ENCODE data around the gene CNKSR1.

CNKSR1 gene, protein sequence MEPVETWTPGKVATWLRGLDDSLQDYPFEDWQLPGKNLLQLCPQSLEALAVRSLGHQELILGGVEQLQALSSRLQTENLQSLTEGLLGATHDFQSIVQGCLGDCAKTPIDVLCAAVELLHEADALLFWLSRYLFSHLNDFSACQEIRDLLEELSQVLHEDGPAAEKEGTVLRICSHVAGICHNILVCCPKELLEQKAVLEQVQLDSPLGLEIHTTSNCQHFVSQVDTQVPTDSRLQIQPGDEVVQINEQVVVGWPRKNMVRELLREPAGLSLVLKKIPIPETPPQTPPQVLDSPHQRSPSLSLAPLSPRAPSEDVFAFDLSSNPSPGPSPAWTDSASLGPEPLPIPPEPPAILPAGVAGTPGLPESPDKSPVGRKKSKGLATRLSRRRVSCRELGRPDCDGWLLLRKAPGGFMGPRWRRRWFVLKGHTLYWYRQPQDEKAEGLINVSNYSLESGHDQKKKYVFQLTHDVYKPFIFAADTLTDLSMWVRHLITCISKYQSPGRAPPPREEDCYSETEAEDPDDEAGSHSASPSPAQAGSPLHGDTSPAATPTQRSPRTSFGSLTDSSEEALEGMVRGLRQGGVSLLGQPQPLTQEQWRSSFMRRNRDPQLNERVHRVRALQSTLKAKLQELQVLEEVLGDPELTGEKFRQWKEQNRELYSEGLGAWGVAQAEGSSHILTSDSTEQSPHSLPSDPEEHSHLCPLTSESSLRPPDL

DNA sequence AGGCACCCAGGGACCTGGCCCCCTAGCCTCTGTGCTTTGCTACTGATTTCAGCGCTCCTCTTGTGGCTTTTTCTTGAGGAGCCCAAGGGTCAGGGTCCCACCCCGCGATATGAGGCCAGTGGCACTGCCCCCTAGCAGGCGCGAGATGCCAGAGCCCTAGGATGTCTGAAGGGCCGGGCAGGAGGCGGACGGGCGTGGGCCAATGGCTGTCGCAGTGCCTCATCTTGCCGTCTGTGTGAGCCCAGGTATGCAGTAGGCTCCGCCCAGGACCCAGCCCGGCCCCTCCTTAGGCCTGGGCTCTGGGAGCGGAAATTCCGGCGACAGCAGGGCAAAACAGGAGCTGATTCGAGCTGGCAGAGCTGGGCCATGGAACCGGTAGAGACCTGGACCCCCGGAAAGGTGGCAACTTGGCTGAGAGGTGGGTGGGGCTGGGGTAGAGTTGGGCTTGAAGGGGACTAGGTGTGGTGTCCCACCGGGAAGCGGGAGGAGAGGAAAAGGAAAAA, at the start of gene CNKSR1:
Gene CNKSR1 (plus strand): TSS at position 310 of the 503 bp plus-strand sequence. CDS start 57 bp downstream, at position 367.
- no peak for DNase-seq (ENCODE audit: low spot score)

DNA sequence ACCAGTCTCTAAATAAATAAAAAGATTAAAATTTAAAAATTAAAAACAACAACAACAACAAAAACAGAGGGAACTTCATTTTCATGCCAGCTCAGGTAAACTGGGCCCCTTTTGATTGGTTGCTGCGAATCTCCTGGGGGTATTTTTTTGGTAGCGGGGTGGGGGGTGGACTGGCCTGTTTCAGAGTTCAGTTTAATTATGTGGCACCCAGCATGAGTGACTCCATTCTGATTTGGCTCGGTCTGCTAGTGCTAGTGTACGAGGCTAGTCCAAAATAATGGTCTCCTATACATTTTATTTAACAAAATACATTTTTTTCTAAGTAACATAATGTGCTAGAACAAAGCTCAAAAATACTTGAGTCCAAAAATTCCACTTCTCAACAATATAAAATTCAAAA, 47.5 kb upstream of the CNKSR1 start:
- no peak for DNase-seq (ENCODE audit: low spot score)

DNA sequence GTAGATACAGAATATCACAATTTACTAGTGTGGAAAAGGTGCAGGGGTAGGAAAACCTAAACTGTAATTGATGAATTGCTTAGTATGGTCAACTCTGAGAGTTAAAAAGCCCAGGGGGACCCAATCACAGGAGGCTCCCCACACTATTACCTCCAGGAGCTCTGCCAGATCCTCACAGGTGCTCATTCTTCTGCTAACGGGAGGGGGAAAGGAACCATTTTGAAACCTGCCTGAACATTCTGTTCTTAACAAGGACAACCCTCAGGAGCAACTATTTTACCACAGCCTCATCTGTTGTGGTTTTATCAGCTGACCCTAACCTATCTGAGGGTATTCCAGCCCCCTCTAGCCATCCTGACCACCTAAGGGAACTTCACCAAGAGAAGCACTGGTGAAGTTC, 46.6 kb upstream of the CNKSR1 start:
- DNase-seq (ENCODE audit: low spot score), result no peak

DNA sequence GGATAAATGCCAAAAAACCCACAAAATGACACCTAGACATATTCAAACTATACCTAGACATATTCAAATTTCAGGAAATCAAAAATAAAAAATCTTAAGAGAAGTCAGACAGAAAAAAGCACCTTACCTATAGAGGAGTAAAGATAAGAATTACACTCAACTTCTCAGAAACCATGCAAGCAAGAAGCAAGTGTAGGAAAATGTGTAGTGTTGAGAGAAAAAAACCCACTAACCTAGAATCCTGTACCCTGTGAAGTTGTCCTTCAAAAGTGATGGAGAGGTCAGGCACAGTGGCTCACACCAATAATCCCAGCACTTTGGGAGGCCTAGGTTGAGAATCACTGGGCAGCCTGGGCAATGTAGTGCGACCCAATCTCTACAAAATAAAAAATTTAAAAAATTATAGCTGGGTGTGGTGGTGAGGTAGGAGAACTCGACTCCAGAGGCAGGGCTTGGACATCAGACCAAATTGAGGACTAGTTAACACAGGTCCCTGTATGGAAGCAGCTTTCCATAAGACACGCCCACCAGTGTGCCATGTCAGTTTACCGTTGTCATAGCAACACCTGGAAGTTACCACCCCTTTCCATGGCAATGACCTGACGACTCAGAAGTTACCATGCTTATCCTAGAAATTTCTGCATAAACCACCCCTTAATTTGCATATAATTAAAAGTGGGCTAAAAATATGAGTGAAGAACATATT, 45.0 kb upstream of the CNKSR1 start:
- no peak for DNase-seq (ENCODE audit: low spot score)

DNA sequence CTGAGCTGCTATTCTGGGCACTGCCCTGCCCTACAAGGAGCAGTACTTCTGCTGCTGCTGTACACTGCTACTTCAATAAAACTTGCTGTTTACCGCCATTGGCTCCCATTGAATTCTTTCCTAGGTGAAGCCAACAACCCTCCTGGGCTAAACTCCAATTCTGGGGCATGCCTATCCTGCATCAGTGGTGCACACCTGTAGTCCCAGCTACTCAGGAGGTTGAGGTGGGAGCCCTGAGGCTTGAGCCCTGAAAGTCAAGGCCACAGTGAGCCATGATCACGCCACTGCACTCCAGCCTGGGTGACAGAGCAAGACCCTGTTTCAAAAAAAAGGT, 44.5 kb upstream of the CNKSR1 start:
- DNase-seq (ENCODE audit: low spot score), result no peak

DNA sequence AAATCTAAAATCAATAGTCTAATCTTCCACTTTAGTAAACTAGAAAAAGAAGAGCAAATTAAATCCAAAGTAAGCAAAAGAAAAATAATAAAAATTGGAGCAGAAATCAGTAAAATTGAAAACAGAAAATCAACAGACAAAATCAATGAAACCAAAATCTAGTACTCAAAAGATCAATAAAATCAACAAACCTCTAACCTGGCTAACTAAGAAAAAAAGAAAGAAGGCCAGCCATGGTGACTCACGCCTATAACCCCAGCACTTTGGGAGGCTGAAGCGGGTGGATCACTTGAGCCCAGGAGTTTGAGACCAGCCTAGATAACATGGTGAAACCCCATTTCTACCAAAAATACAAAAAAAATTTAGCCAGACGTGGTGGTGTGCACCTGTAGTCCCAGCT, 42.8 kb upstream of the CNKSR1 start:
- DNase-seq (ENCODE audit: low spot score), result no peak

DNA sequence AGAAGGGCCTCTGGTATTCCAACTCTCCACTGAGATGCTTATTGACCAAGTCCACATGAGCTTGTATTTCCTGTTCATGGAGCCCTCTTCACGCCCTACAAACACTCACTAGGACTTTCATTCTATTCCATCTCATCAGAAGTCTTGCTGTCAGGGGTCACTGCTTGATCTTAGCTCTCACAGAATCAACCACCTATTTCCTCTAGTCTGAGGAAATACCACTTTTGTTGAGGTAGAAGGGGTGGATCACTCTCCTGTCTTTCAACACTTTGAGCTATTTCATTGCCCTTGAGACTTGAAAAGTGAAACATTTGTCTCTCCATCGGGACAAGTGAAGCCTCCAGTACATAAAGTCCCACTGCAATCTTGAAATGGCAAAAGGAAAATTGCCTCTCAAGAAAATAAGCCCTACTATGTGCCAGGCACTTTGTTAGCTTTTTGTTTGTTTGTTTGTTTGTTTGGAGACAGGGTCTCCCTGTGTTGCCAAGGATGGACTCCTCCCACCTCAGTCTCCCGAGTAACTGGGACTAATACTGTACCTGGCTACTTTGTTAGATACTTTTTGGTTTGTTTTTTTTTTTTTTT, 38.2 kb upstream of the CNKSR1 start:
- no peak for DNase-seq (ENCODE audit: low spot score)

DNA sequence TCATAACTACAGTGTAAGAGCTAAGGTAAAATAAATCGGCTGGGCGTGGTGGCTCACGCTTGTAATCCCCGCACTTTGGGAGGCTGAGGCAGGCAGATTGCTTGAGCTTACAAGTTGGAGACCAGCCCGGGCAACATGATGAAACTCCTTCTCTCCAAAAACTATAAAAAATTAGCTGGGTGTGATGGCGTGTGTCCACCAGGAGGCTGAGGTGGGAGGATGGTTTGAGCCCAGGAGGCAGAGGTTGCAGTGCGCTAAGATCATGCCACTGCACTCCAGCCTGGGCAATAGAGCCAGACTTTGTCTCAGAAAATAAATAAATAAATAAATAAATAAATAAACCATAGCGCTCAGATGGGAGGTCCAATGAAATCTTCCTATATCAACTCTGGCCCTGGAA, 35.1 kb upstream of the CNKSR1 start:
- DNase-seq (ENCODE audit: low spot score), result no peak

DNA sequence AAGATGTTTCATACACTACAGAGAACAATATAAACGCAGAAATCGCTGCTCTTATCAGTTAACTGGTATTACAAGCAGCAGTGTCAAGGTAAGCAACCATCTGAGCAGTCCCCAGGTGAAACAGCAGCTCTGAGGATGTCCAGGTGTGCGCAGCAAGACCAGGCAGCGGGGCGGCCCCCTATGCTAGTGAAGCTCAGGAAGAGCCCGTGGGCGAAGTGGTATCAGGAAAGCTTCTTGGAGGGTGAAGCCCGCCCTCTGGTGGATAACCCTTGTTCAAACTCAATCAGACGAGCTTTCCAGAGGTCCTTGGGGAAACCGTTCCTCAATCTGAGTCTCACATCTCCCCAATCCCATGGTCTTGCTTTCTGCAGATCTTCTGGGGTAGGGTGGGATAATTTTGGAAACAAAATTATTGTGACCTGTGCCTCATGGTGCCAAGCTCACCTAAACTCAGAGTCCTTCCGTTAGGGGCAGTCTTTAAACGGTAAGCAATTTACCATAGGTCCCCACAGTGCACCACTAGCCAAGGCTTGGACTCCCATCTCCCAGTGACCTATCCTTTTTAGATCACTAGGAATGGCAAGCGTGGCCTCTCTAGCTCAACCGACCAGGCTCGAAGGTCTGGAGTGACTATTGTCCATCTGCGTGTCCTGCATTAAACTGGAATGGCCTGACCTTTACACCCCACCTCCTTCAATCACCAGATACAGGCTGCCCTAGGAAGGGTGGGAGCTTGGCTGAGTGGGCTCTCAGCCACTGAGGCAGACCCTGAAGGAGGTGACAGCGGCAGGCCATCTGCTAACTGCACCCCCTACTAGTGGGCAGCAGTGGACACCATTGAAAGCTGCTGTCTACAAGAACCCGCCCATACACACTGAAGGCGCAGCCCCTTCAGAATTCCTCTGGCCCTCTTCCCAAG, 32.0 kb upstream of the CNKSR1 start:
- DNase-seq (ENCODE audit: low spot score), result peak; percentile 79

DNA sequence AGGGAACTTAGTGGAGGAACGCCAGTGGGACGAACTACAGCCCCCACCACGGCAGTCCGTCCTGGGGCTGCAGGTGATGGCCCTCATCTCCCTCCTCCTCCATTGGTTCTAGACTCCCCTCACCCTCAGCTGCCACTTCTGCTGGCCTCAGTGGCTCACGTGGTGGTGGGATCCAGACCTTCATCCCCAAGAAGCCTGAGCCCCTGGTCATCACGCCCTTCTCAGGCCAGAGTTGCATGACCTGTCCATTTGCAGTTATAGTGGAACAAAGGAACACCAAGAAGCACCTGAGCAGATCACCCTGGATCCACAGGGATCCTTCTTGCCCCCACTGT, 31.4 kb upstream of the CNKSR1 start:
- DNase-seq (ENCODE audit: low spot score), result no peak

DNA sequence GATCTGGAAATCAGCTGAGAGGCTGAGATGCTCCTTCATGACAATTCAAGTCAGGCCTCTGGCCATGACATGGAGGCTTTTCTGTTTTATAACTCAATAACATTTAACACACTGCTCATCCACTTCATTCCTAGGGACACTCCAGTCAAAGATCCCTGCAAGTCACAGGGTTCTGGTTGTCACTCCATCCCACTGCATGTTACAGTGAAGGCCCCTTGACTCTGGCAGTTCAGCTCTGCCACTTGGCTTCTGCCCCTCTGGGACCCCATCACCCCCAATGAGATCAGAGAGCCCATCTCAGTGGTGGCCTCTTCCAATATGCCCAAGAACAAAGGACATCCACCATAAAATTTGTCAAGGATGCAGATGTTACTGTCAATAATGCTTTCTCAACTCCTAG, 28.4 kb upstream of the CNKSR1 start:
- no peak for DNase-seq (ENCODE audit: low spot score)

DNA sequence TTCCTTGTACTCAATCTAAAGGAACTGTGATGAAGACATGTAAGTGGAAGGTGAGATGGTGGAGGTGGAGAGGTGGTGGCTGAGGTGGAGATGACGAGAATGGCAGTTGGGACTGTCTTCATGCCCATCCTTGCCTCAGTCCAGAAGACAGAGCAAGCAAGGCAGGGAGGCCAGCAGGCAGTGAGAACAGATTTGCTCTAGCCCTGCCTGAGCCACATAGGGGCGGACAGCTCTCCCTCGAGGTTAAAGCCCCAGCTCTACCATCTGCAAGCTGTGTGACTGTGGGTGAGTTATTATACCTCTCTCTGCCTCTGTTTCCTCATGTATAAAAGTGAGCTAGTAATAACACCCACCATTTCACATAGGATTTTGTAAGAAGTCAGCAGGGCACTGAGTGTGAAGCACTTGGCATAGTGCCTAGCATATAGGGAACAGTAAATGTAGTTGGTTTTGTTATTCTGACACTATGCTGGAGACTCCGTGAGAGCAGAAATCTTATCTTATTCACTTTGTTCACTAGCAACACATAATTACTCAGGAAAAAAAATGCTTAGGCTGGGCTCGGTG, 23.2 kb upstream of the CNKSR1 start:
- no peak for DNase-seq (ENCODE audit: low spot score)

DNA sequence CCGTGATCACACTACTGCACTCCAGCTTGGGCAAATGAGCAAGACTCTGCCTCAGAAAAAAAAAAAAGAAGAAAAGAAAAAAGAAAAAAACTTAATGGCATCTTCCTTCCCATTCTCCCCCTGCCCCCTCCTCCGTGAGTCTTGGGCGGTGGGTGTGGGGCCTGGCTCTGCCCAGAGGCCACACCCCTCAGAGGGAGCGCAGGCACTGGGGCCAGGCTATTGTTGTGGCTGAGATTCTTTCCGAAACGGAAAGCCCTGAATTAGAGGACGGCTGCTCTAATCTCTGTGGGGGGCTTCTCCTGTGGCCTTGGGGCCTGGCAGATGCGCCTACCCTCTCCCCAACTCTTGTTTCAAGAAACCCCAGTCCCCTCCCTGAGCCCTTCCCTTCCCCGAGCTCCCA, 22.5 kb upstream of the CNKSR1 start:
- DNase-seq (ENCODE audit: low spot score), result no peak

DNA sequence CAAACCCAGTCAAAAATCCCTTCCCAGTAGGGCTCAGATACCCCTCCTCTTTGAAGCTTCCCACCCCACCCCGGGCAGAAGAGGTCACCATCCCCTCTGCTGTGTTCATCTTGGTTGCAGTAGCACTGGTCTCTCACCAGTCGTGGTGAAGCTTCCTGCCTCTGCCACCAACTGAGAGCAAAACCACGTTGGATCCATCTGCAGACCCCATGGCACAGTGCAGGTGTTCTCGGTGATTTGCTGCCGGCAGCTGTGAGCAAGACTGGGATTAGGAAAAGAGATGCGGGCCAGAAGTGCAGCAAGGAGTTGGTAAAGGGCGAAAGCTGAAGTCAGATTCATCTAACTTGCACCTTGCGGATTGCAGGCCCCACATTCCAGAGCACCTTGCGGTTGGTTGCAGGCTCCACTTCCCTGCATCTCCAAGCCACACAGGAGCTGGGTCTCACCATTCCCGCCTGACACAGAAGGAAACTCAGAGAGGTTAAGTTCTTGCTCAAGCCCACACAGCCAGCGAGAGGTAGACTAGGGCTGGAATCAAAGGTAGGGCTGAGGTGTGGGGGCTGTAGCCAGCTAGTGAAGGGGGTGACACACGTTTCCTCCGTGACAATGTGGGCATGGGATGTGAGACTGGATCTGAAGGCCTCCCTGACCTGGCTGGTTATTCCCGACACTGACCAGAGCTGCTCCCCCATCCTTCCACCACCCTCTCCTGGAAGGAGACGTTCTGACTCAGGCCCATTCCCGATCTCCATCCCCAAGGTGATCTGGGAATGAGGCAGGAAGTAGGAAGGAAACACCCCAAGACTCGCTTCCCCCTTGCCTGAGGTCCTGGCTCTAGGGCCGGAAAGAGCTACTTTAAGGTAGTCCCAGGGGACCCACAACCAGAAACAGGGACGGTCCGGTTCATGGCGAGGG, 21.7 kb upstream of the CNKSR1 start:
- DNase-seq (ENCODE audit: low spot score), result no peak

DNA sequence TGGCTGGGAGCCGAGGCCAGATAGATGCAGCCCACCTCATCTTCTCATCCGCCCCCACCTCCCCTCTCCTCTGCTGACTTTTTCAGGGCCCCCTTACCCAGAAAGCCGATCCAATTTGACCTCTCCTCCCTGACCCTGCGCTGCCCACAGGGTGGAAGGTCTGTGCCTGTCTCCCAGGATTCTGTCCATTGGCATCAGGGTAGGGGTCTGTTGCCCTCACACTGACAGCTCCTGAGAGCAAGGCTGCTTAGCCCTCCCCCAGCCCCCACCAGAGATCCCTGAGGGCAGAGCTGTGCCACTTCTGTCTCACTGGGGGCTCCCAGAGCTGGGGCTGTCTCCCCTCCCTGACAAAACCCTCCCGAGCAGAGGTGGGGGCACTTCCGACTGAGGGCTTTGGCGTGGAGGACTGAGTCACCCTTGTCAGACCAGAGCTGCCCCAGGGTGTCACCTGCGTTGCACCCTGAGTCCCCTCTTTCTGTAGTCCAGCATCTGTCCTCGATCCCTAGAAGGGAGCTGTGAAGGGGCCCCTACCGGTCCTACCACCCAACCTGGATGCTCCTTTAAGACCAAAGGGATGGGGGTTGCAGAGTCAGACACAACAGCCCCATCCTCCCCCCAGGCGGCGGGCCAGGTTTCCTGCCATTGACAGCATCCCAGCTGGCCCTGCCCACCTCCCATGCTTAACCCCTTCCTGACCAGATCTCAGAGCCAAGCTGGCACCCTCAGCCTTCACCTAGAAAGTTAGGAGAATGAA, 20.8 kb upstream of the CNKSR1 start:
- no peak for DNase-seq (ENCODE audit: low spot score)

DNA sequence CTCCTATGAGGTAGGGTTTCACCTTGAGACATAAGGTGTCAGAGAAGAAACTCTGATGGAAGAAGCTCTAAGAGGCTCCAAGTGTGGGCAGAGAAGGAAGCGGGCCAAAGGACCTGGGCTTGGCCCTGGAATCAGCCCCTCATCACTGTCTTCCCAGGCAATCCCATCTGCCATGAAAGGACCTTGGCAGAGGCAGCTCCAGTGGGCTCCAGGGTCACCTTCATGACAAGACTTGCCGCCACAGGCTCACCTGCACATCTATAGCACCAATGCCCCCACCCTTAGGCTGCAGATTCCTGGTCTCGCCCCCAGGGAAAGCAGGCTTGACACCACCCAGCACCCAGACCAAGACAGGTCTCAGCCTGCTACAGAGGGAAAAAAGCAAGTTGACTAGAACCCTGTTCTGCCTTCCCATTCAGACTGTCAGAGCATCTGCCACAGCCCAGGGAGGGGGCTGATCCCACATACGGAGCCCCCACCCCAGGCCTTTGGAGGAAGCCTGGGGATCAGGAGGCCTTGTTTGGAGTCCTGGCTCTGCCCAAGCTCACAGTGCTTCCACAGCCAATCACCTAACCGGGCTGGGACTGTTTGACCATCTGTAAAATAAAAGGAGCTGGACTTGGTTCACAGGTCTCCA, 18.9 kb upstream of the CNKSR1 start:
- no peak for DNase-seq (ENCODE audit: low spot score)

DNA sequence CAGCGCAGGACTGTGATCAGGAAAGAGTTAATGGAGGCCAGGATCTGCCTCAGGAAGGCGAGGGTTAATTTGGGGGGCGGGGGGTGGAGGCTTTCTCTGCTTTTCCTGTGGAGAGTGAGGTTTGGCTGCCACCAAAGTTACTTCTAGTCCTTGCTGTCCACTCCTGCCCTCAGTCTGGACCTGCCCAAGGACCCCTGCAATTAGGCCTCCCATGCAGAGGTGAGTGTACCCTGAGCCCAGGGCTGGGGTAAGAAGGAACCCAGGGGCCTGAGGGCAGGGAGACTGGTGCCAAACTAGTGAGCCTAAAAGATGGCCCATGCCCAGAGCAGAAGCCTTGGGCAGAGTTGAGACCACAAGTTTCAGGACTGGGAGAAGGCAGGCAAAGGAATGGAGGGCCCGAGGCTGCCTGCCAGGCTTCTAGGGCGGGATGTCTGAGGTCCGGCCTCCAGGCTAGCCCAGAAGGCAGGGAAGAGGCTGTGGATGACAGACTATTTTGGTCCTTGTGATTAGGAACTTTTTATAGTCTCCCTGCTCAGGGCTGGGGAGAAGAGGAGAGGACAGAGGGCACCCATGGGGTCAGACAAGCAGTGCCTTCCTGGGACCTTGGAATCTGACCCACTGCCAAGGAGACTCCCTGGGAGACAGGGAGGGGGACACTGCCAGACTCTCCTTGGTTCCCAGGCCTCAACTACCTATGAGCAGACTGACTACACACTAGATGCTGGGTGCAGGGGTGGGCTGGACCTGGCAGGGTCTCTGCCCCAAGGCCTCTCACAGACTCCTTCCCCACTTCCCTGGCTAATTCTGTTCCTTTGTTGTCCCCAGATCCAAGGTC, 18.2 kb upstream of the CNKSR1 start, which contains the start of gene FAM110D:
Gene FAM110D (plus strand): TSS at position 172 of the 835 bp plus-strand sequence. CDS start 2,213 bp downstream, outside the sequence.
- DNase-seq (ENCODE audit: low spot score), result no peak

DNA sequence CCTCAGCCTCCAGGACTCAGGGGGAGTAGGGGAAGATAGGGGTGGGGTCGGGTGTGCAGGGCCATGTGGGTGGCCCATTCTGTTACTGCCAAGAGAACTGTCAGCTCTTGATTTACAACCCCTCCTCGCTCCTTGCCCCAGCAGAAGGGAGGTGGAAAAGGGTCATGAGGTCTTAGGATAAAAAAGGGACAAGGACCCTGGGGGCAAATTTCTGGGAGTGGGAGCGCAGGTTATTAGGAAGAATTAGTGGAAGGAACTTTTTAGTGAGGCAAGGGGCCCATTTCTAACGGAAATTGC, 17.6 kb upstream of the CNKSR1 start:
- no peak for DNase-seq (ENCODE audit: low spot score)

Data from CD4-positive, alpha-beta T cell treated with Interleukin-2 at 100 ng/mL for 4 hours (primary cell).